HG03342 (cell line): ENCODE measurements around the gene CAV1.

ENCODE experiments used
- ATAC-seq: cut with Tn5 transposase; IDR thresholded peaks from one replicate; pipeline ENCODE4 v1.9.1; 2021; ENCODE audit warnings: mild to moderate bottlenecking, moderate library complexity; ENCODE audit not compliant: unreplicated experiment

The CAV1 gene

DNA sequence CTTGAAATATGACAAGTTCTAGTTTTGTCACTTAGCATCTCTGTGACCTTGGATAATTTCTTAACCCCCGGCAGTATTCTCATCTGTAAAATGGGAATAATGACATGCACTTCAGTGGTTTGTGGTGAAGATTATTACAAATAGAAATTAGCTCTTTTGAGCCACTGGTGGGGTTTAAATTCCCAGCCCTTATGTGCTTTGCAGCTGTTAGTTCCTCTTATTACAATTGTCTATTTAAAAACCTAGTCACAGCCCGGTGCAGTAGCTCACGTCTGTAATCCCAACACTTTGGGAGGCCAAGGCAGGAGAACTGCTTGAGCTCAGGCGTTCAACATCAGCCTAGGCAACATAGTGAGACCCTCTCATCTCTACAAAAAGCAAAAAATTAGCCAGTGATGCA is 30.1 kb downstream of the CAV1 start:
- ATAC-seq = no peak

DNA sequence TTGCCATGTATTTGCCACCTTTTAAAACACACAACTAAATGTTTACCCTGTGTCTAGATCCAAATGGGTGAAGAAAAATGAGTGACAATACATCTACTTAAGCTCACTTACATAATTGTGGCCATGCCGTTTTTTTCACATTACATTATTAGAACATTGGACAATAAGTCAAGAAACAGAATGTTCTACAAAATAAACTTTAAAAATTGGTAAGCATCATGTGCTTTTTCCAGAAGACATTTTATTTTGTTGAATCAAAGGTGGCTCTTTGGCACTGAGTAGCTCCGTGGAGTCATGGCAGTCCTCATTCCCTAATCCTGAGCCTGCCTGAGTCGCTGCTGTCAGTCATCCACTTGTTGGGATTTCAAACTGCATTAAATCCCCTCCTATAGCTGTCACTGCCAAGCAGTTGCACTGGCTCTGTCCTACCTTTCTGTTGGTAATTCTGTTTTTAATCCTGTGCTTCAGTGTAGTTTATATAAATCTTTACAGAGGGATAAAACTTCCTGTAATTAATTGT is 32.3 kb downstream of the CAV1 start:
- no peak for ATAC-seq

DNA sequence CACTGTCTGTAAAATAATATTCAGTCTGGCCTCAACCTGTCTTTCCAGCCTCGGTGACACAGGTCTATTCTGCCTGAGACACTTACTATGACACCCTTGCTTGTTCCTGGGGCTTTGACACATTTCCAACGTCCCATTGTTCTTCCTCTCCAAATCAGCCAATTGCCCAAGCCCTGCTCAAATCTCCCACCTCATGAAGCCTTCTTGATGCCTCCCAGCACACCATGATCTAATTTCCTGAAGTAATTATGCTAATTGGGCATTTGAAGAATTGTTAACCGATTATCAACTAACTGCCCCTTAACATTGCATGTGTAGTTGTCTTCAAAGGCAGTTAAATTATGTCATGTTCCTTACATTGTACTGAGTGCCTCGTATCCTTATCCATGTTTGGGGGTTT is 33.1 kb downstream of the CAV1 start:
- ATAC-seq = no peak

DNA sequence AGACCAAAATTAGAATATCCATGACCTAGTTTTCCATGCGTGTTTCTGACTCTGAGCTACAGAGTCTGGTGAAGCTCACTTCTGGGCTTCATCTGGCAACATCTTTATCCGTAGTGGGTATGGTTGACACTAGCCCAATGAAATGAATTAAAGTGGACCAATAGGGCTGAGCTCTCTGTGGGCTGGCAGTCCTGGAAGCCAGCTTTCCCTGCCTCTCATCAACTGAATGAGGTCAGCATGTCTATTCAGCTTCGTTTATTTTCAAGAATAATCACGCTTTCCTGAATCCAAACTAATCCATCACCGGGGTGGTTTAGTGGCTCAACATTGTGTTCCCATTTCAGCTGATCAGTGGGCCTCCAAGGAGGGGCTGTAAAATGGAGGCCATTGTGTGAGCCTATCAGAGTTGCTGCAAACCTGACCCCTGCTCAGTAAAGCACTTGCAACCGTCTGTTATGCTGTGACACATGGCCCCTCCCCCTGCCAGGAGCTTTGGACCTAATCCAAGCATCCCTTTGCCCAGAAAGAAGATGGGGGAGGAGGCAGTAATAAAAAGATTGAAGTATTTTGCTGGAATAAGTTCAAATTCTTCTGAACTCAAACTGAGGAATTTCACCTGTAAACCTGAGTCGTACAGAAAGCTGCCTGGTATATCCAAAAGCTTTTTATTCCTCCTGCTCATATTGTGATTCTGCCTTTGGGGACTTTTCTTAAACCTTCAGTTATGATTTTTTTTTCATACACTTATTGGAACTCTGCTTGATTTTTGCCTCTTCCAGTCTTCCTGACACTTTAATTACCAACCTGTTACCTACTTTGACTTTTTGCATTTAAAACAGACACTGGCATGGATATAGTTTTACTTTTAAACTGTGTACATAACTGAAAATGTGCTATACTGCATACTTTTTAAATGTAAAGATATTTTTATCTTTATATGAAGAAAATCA is 35.5 kb downstream of the CAV1 start:
- ATAC-seq = no peak

DNA sequence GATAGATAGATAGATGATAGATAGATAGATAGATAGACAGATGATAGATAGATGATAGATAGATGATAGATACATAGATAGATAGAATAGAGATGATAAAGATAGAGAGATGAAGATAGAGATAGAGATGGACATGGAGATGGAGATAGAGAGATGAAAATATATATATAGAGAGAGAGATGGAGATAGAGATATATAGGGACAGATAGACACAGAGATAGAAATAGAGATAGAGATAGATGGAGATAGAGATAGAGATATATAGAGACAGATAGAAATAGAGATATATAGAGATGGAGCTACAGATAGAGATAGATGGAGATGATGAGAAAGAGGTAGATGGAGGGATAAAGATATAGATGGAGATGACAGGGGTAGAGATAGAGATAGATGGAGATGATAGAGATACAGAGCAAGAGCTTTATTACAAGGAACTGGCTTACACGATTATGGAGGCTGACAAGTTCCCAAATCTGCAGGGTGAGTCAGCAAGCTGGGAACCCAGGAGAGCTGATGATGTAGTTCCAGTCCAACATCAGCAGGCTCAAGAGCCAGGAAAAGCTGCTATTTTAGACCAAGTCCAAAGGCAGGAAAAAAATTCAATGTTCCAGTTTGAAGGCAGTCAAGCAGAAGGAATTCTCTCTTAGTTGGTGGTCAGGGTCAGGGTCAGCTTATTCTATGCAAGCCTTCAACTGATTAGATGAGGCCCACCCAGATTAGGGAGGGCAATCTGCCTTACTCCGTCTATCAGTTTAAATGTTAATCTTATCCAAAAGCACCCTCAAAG is 37.1 kb downstream of the CAV1 start:
- ATAC-seq = no peak

DNA sequence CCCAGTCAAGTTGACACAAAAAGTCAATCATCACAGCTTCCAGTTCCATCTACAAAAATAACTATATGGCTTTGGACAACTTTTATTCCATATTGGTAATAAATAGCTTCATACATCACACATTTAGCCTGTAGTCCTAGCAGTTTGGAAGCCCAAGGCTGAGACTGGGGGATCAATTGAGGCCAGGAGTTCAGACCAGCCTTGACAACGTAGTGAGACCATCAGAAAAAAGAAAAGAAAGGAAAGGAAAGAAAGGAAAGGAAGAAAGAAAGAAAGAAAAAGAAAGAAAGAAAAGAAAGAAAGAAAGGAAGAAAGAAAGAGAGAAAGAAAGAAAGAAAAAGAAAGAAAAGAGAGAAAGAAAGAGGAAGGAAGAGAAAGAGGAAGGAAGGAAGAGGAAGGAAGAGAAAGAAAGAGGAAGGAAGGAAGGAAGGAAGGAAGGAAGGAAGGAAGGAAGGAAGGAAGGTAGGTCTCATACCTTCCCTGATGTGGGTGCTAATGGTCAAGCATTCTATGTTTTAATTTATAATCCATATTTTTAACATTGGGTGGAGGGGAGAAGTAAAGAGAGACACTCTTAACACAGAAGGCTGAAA is 37.8 kb downstream of the CAV1 start:
- no peak for ATAC-seq

DNA sequence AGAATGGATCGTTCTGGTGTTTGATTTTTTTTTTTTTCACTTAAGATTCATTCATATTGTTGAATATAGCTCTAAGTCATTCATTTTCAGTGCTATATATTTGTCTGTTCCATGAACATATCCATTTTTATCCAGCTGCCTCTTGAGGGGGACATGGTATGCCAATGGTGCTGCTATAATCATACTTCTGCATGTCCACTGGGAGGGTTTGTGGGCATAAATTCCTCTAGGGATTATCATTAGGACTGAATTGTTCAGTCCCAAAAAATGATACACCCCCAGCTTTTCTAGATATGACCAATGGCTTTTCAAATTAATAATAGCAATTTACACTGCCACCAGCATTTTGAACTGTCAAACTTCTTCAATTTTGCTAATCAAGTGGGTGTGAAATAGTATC is 41.1 kb downstream of the CAV1 start:
- no peak for ATAC-seq

DNA sequence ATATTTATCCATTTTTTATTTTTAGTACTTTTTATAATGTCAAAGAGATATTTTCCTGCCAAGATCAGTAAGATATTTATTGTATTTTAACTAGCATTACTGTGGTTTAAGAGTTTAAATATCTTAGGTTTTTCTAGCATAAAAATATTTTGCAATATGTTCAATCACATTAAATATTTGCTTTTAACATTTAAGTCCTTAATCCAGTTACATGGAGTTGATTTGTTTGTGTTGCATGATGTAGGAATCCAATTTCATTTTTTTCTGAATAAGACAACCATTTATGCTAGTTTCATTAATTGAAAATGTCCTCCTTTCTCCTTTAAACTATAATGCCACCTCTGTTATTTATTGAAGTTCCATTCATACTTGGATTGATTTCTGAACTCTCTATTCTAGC is 41.8 kb downstream of the CAV1 start:
- ATAC-seq = no peak

DNA sequence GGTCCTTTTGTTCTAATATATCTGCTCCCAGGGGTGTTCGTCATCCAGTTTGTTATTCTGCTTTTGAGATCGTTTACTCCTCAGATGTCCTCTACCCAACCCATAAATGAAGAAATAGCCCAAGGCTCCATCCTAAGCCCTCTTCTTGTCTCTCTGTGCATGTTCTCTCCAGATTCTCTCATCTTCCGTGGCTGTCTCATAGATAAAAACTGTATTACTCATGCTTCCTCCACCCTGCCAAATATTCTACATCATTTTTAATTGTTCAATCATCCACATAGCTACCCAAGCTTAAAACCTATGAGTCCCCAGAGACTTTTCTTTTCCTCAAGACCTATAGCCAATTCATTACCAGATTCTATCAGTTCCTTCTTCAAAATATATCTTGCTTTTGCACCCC is 44.9 kb downstream of the CAV1 start:
- no peak for ATAC-seq

DNA sequence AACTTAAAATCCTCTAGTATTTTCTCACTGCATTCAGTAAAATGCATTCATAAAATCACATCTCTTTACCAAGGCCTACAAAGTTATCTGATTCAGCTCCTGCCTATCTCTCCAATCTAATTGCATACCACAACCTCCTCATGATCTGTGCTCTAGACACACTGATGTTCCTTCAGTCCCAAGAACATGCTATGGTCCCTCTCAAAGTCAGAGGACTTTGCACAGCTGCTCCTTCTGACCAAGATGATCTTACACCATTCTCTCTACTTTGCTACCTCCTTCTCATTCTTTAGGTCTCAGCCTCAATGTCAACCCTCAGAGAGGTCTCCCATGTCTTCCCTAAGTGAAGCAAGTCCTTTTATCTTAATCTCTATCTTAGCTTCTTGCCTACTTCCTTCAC is 45.5 kb downstream of the CAV1 start:
- no peak for ATAC-seq

DNA sequence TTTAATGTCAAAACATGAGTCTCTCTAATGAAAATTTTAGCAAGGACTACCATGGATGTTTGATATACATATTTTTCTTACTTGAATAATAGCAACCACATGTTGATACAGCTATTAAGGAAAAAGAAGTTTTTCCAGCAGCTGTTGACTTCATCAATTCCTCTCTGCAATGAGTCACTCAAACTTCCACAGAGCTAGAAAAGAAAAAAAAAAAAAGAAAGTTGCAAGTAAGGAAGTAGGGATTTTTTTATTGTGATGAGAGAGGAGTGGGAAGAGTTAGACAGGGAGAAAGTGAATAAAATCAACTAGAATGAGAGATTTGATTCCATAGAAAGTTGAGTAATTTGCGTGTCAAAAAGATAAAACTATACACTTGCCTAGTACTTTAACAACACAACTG is 46.2 kb downstream of the CAV1 start:
- no peak for ATAC-seq

DNA sequence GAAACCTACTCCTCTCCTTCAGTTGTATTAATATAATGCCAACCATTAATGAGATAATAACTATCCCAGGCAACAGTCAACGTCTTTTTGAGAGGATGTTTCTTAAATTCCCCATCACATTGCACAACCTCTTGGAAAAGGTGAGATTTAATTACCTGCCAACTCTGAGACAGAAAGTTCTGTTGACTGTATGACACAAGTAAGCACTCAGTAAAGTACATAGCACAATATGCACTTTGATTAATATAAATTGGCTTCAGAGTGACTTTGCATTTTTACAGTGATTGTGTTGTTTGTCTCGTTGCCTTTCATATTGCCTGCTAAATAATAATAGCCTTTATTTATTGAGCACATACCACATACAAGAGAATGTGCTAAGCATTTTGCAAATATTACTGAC is 46.7 kb downstream of the CAV1 start:
- ATAC-seq = no peak

DNA sequence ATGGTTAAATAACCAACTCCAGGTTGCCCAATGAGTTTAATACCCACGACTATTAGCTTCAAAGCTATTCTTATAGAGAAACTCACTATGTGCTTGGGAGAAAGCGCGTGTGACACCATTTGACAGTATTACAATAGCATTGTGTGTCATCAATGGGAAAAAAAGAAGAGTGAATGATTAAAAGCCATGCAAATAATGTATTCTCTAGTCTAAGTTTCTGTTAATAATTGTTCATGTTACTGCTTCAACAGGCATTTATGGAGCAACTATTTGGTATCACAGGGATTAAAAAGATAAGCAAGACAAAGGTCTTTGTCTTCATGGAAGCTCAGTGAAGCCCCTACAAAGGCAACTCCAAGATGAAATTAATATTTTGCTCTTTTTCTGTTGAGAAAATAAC is 47.2 kb downstream of the CAV1 start:
- peak; percentile 47 for ATAC-seq

DNA sequence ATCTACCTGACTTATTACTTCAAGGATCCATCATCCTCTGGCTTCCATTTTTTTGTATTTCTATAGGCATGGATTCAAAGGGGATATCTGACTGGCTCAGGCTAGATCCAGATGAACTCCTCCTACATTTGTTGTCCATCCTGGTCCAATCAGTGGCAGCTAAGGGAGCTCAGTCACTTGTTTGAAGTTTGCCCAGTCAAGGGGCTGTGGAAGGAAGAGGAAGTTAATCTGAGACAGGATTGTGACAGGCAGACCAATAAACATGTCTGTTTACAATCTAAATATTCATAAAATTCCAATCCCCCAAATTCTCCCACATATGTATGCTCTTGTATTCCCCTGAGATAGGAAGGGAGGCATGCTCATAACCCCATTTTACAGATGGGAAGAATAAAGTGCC is 48.7 kb downstream of the CAV1 start:
- no peak for ATAC-seq

DNA sequence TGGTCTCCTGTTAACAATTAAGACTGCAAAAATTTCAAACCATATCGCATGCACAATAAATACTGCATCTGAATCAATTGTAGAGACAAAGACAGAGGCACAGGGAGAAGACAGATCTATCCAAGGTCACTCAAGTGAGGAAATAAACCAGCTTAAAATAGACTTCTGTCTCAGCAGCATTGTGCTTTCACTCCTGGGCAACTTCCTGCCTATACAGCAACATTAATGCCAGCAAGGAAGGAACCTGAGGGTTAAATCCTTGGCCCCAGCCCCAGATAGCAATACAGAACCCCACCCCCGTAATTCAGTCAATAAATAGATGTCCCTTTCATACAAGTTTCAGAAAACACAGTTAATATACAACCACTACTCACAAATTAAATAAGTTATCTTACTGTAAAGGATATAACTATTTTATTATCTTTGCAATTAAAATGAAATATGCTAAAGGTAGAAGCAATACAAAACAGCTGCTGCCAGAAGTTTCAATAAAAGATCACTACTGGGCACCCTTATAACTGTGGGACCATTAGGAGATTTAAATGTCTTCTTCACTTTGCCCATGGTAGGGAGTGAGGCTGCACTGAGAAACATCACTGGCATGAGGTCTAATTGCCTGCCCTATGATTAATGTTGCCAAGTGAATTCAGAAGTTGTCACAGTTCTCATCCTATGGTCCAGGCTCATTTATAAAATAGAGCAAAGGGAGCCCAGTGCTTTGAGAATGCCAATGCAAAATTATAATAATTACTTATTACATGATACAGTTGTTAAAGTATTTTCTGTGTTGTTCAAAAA is 49.4 kb downstream of the CAV1 start:
- peak; percentile 40 for ATAC-seq

DNA sequence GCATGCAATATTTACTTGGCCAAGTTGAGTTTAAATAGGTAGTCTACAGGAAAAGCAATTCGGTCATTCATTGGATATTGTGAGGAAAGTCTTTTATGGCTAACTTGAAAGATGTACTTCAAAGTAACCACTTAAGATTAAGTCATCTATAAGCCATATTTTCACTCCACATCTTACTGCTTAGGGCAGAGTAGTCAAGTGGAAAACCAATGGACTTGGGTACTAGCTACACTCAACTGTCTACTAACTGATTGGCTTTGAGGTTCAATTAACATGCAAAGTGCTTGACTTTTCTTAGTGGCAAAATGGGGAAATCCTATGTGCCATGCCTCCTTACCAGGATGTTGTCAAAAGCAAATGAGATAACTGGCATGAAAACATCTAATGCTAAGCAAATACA is 51.0 kb downstream of the CAV1 start:
- ATAC-seq = no peak

DNA sequence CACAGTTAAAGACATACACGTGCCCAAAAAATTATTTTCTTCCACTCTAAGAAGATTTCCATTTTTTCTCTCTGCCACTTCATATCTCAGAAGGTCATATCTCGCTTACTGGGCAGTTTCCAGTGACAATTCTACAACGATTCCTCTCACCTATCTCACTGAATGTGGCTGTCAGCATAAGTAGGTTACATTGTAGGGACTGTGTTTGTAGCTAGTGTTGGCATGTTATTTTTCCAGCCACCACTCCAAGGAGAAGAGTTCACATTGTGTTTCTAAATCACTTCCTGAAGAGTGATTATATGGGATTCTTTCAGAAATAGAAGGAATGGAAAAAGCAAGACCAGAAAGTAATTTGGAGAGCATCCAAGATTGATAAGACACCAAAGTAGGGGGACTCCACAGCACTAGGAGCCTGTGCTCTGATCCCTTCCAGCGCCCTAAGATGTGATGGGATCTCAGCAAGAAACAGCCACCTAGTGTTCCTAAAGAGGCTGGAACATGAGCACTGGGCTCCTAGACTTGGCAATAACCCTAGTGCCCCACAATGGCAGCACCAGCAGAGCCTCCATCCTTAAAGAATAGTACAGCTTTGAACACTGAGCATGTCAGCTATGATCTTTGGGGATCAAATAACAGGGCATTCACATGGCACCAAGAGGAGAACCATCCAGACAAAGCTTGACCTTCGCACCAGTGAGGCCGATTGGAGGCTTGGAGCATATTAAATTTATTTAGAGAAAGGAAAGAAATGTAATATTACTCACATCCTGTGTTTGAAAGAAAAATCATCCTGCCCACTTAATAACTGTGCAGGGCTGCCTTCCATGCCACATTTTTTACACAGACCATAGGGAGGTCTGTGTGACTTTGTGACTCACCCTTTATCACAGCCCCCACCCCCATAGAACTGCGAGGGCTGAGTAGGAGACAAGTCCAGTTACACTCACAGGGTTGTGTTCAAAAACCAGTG is 51.8 kb downstream of the CAV1 start:
- ATAC-seq = peak; percentile 18

DNA sequence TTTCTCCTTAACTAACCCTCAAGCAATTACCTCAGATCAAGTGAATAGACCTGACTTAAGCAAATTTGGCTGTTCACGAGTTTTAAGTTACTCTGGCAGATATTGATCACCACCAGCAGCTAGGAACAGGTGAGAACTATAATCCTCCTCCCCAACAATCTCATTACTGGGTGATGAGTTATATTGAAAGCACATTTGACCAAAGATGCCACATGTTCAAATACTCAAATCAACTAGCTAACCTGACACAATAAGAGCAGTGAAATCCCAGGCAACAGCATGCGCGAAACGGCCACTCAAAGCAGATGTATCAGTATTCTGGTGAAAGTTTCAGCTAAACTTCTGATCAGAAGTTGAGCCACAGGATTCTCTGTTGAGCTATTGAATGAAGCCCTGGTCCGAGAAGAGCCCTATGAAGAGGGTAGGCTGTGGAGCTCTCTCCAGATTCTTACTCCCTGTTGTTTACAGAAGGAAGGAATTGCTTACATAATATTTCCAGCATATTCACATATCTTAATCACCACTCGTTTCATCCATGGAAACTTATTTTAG is 52.6 kb downstream of the CAV1 start:
- ATAC-seq = peak; percentile 69

DNA sequence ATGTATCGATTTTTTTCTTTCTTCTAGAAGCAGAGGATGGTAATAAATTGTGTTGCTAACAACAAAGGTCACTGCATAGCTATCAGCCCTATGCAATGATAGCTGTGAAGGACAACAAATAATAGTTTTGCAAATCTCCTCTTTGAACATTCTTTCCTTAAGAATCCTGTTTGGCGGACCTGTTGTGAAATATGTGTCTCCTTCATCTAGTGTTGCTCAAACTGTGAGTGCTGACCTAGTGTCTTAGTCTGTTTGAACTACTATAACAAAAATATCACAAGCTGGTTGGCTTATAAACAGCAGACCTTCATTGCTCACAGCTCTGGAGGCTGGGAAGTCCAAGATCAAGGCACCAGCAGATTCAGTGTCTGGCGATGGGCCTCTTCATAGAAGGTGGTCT is 53.7 kb downstream of the CAV1 start:
- no peak for ATAC-seq
